HL-60/S4 (cell line): ENCODE data around the gene AGBL4.

ENCODE experiments used
- in situ Hi-C: fragments of 300-500 bp; cut with MboI; formaldehyde crosslinking; loops from 2 replicates; pipeline ENCODE4 v1.14.3; 2022; ENCODE audit warnings: low sequenced_read_pairs

AGBL4 gene

GRCh38 chr1:48629867-48630266 lies 1393.9 kb downstream of the AGBL4 start:
- in situ Hi-C loops: no loop called here

DNA sequence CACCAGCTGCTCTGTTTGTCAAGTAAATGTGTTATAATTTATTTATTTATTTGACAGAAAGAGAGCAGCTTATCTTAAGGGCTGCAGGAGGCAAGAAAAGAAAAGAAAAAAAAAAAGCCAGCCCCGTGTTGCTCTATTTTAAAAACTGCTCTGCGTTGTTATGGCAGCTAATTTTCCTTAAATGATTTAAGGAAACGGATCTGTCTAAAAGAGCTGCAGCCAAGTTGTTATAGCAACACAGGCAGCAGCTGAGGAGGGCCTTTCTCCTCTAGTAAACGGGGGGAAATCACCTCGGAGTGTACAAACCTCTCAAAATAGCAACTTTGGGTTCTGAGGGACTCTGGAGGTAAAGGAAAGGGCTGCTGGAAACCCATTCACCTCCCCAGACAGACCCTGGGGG lies 1396.3 kb downstream of the AGBL4 start:
- in situ Hi-C loops: no loop called here

GRCh38 chr1:48619539-48619938 lies 1404.2 kb downstream of the AGBL4 start:
- in situ Hi-C loops: no loop called here

DNA sequence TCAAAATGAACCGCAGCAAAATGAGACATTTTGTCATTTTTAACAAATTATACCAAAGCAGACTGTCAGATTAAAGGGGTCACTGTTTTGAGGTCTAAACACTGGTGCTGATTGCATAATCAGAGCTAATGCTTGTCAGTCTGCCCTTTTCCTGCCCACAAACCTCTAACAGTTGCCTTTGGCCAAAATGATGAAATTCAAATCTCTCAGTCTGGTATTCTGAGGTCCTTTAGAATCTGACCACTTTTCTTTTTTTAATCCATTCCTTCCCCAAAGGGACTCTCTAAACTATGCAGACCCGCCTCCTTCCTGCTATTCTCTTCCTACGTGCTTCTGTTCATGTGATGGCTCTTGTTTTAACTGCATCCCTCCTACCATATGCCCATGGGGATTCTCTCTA lies 1406.5 kb downstream of the AGBL4 start:
- in situ Hi-C loops: no loop called here

DNA sequence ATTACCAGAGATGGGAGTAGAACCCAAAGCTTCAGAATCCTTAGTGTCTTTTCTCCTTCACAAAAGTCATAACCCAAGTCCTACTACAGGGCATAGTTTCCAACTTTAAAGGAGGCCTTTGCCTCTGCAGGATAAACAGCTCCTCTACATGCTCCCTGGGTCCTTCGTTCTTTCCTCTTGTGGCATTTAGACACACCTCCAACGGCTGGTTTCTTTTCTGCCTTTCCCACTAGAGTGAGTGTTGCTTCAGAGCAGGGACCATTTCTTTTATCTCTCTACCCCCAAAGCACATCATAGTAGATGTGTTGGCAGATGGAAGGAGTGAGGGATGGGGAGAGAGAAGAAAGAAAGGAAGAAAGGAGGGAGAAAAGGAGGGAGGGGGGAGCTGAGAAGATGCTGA lies 1407.0 kb downstream of the AGBL4 start:
- in situ Hi-C loops: no loop called here

GRCh38 chr1:48611841-48612240 lies 1411.9 kb downstream of the AGBL4 start:
- in situ Hi-C loops: no loop called here

DNA sequence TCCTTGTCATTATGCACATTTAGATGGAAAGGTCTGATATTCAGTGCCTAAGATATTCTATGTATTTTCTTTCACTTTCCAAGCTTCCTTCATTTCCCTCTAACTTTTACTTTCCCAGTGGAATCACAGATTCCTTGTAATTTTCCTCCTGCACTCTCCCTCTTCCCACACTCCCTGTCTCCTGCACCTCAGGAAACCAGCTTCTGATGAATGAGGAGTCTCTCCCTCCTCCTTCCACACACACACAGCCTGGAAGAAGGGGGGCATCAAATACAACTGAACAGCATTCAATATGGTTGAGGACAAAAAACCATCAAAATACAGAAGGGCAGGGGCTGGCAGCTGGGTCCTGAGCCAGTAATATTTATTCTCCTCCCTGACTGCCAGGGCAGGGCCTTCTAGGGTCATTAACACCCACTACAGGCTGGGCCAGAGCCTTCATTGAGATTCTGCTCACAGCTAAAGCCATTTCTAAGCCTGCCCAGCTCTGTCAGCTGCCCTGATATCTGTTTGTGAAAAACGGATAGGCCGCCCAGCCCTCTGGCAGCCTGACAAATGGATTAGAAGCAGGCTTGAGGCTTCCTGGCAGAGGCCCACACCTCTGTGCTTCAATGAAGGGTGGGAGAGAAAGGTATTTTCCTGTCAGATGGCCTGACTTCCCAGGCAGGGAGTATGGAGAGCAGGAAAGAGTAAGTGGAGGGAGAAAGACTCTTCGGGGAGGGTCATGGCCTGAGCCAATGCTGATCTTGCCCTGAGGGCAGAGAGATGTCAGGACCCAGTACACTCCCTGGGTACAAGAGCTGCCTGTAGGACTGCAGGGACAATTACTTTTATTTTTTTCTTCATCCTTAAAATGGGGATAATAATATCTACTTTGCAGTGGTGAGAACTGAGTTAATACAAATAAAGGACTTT lies 1412.9 kb downstream of the AGBL4 start:
- in situ Hi-C loops: no loop called here

GRCh38 chr1:48608882-48609281 lies 1414.9 kb downstream of the AGBL4 start:
- in situ Hi-C loops: no loop called here

- in situ Hi-C loops: no loop called here
Measured at GRCh38 chr1:48603222-48603621, 1420.5 kb downstream of the AGBL4 start.

DNA sequence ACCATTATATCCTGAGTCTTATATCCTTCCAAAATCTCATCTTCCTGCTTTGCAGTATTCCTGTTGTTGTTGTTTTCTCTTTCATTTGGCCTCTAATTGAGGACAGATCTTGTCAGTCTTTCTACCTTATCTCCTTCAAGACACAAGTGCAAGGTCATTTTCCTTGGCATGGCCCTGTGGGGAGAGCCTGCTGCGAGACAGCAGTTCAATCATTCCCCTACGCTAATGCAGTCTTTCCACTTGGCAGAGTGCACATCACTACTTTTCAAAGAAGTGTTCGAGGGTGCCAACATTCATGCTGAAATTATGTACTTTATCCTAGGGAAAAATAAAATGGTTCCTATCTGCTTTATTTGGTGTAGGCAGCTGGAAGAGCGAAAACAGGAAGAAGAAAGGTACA lies 1421.4 kb downstream of the AGBL4 start:
- in situ Hi-C loops: no loop called here

- in situ Hi-C loops: no loop called here
Measured at GRCh38 chr1:48600182-48600581, 1423.6 kb downstream of the AGBL4 start.

DNA sequence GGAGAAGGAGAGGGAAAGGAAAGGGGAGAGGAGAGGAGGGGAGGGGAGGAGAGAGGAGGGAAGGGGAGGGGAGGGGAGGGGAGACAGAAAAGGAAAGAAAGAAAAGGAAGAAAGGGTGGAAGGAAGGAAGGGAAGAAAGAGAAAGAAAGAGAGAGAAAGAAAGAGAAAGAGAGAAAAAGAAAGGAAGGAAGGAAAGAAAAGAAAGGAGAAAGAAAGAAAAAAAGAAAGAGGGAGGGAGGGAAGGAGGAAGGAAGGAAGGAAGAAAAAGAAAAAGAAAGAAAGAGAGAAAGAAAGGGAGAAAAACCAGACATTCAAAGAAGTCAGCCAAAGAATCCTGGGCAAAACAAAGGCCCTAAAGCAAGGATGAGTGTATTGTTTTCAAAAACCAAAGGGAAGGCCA lies 1426.1 kb downstream of the AGBL4 start:
- in situ Hi-C loops: no loop called here

GRCh38 chr1:48596046-48596445 lies 1427.7 kb downstream of the AGBL4 start:
- in situ Hi-C loops: no loop called here

GRCh38 chr1:48595613-48596012 lies 1428.1 kb downstream of the AGBL4 start:
- in situ Hi-C loops: no loop called here

- in situ Hi-C loops: no loop called here
Measured at GRCh38 chr1:48592330-48592729, 1431.4 kb downstream of the AGBL4 start.

- in situ Hi-C loops: no loop called here
Measured at GRCh38 chr1:48591181-48591580, 1432.6 kb downstream of the AGBL4 start.

DNA sequence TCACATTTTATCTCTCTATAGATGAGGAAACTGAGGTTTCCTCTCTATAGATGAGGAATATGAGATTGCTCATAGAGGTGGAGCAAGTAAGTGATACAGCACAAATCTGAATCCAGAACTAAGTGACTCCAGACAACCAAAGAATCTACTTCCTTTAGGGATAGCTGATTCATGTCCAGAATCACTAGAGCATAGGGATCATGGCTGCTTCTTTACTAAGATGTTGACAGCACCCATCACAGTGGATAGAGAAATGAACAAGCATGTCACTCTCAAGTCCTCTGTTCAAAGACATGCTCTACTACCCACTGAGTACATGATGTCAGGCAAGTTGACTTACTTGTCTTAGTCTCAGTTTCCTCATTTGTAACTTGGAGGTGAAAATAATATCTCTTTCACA lies 1435.7 kb downstream of the AGBL4 start:
- in situ Hi-C loops: no loop called here

- in situ Hi-C loops: no loop called here
Measured at GRCh38 chr1:48582408-48582807, 1441.3 kb downstream of the AGBL4 start.

GRCh38 chr1:48581270-48581669 lies 1442.5 kb downstream of the AGBL4 start:
- in situ Hi-C loops: no loop called here

DNA sequence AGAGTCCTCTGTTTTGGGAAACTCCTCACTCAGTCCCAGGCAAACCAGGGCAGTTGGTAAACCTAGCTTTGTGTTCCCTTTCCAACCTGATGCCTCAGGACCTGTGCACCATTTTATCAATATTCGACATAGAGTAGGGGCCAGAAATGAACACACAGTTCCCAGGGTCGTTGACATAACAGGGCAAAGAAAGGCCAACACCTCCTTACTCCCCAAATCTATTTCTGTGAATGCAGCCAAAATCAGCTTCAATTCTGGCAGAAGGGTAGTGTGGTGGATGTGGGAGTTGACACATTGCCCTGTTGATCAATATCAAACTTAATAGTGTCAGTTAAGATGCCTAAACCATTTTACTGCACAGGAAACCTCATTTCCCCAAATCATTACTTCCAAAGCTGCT lies 1447.2 kb downstream of the AGBL4 start:
- in situ Hi-C loops: loop anchor here (10.0 kb wide), 1 partner anchor 238 kb away; no protein-coding TSS in a partner anchor

GRCh38 chr1:48572646-48573258 lies 1451.0 kb downstream of the AGBL4 start:
- in situ Hi-C loops: loop anchor here (10.0 kb wide), 1 partner anchor 242 kb away; no protein-coding TSS in a partner anchor

GRCh38 chr1:48572134-48572533 lies 1451.6 kb downstream of the AGBL4 start:
- in situ Hi-C loops: loop anchor here (10.0 kb wide), 1 partner anchor 243 kb away; no protein-coding TSS in a partner anchor
